Thoracic aorta (tissue), 2 donors: ENCODE measurements around the gene HOGA1. TPM values are rescaled to one million over a fixed set of nuclear protein-coding genes. Genes with fewer than 3 reads are reported as not detected.

Experiments used
- ATAC-seq: fragments of 150-250 bp; one replicate; pipeline ENCODE4 v1.8.0; 2017; ENCODE audit warnings: low read depth; ENCODE audit not compliant: insufficient number of reproducible peaks, low FRiP score
- DNase-seq: peaks from one replicate; pipeline ENCODE4 v3.0.0-alpha.2; 2020; ENCODE audit warnings: low spot score
- H3K27ac ChIP-seq, 2 donors: fragments of 200-600 bp; sonication (generic); 1 replicate in 1 of 2; 2 replicates in 1 of 2; pipeline ENCODE4 v1.5.1; 2016; ENCODE audit warnings: mild to moderate bottlenecking in 2 of 2, moderate library complexity in 2 of 2
- H3K27me3 ChIP-seq: fragments of 200-600 bp; sonication (generic); replicated peaks from 2 replicates; pipeline ENCODE4 v1.6.0; 2016; ENCODE audit warnings: mild to moderate bottlenecking; ENCODE audit not compliant: insufficient read depth
- H3K36me3 ChIP-seq: fragments of 200-600 bp; sonication (generic); one replicate; pipeline ENCODE4 v1.5.1; 2016
- H3K4me1 ChIP-seq, 2 donors: fragments of 200-600 bp; sonication (generic); 1 replicate in 1 of 2; 2 replicates in 1 of 2; pipeline versions ENCODE4 v1.5.1 to v1.6.0; 2016; ENCODE audit warnings: low read depth in 2 of 2, mild to moderate bottlenecking in 1 of 2; ENCODE audit not compliant: control insufficient read depth in 1 of 2
- H3K4me3 ChIP-seq: fragments of 200-600 bp; sonication (generic); 2 replicates; pipeline ENCODE4 v1.5.1; 2016; ENCODE audit warnings: mild to moderate bottlenecking
- H3K9me3 ChIP-seq: fragments of 200-600 bp; sonication (generic); 2 replicates; pipeline ENCODE4 v1.5.1; 2016
- CTCF ChIP-seq: fragments of 200-600 bp; sonication (generic); IDR thresholded peaks from one replicate; pipeline ENCODE4 v1.5.1; 2019; ENCODE audit warnings: antibody characterized with exemption
- total RNA-seq, 2 donors: library from RNA; depleted of rRNA; stranded (reverse); fragments of >200 nt; gene quantifications; one replicate each; pipeline versions ENCODE4 v1.1.0 to v1.2.3, GENCODE V29; 2016

Gene HOGA1
- total RNA-seq, 2 donors from 2014 or later: 7.0 to 12.3 TPM

DNA sequence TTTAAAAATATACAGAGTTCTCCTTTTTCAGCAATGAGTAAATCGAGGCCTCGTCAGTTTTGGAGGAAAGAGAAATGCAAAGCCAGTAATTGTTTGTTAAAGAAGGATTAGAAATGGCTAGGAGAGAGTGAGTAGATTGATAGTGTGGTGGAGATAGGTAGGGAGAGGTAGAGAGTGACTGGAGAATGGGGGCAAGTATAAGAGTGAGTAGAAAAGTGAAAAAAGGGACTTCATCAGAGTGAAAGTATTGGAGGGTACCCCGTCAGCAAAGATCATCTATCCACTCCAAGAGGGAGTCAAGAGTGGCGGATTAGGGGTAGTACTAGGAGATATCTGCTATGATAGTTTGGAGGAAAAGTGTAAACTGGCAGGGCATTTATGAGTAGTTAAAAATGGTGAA, 20.9 kb upstream of the HOGA1 start:
- Histone ChIP-seq H3K36me3 (no peaks in the 10 kb centered on the region), H3K27me3 (no peaks in the 10 kb centered on the region), H3K9me3 (no peaks in the 10 kb centered on the region), H3K4me3 (no peak overlapping the region), H3K27ac (no peak overlapping the region), H3K4me1 (no peaks in the 10 kb centered on the region)
- no peak for ATAC-seq
- DNase-seq: no peak
- TF ChIP-seq CTCF: no peak

DNA sequence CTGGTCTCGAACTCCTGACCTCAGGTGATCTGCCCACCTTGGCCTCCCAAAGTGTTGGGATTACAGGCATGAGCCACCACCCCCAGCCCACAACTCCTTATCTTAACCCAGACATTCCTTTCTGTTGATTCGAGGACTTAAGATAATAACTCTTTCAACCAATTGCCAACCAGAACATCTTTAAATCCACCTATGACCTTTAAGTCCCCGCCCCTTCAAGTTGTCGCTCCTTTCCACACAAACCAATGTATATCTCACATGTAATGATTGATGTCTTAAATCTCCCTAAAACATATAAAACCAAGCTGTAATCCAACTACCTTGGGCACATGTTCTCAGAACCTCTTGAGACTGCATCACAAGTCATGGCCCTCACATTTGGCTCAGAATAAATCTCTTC, 19.4 kb upstream of the HOGA1 start:
- TF ChIP-seq CTCF: no peak
- H3K4me3 ChIP-seq: no peak overlapping the region
- no peaks in the 10 kb centered on the region for H3K4me1 ChIP-seq

DNA sequence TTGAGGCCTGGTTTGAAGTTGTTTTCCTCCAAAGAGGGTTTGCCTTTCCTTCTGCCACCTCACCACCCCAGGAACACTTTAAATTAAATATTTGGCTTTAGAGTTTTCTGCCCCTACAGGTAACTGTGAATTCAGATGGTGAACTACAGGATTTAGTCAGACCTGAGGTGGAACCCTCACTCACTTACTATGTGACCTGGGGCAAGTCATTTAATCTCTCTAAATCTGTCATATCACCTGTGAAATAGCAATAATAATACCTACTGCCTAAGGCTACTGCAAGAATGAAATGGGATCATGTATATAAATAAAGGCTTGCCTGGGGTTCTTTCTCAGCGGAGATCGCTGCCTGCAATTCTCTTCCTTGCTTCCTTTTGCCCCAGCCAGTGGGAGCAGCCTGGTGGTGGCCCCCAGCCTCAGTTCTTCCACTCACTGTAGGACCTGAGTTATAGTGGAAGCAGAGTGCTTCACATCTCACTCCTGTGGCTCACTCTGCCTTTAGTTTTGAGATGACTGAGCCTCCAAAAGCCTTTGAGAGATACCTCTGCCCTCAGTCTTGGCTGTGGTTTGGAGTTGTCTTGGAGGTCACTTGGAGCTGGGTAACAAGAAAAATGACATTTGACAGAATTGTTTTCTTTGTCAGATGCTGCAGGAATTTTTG, 17.7 kb upstream of the HOGA1 start:
- Histone ChIP-seq H3K4me3 (no peak overlapping the region), H3K27me3 (no peaks in the 10 kb centered on the region), H3K4me1 (no peaks in the 10 kb centered on the region), H3K36me3 (peaks cover 15% of the 10 kb centered on the region), H3K27ac (no peak overlapping the region), H3K9me3 (no peaks in the 10 kb centered on the region)
- no peak for TF ChIP-seq CTCF
- ATAC-seq (no peak), DNase-seq (no peak)

More for the DNA sequence above, 19.4 kb upstream of the HOGA1 start:
- DNase-seq (no peak), ATAC-seq (no peak)
- Histone ChIP-seq H3K9me3 (no peaks in the 10 kb centered on the region), H3K27me3 (no peaks in the 10 kb centered on the region), H3K27ac (no peak overlapping the region), H3K36me3 (peaks cover 5% of the 10 kb centered on the region)

DNA sequence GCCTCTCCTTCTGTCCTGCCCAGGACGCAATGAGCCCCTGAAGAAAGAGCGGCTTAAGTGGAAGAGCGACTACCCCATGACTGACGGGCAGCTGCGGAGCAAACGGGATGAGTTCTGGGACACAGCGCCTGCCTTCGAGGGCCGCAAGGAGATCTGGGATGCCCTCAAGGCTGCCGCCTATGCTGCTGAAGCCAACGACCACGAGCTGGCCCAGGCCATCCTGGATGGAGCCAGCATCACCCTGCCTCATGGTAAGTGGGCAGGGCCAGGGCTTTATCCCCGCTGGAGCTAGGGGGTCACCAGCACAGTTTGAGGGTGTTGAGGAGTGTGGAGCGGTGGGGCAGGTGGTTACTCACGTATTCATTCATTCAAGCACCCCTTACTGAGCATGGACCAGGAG, 16.3 kb upstream of the HOGA1 start:
- Histone ChIP-seq H3K9me3 (no peaks in the 10 kb centered on the region), H3K4me1 (peaks cover 6 to 12% of the 10 kb centered on the region in 2 donors), H3K4me3 (no peak overlapping the region), H3K27ac (no peak overlapping the region), H3K36me3 (peaks cover 15% of the 10 kb centered on the region), H3K27me3 (no peaks in the 10 kb centered on the region)
- no peak for ATAC-seq
- DNase-seq: no peak
- TF ChIP-seq CTCF: no peak

DNA sequence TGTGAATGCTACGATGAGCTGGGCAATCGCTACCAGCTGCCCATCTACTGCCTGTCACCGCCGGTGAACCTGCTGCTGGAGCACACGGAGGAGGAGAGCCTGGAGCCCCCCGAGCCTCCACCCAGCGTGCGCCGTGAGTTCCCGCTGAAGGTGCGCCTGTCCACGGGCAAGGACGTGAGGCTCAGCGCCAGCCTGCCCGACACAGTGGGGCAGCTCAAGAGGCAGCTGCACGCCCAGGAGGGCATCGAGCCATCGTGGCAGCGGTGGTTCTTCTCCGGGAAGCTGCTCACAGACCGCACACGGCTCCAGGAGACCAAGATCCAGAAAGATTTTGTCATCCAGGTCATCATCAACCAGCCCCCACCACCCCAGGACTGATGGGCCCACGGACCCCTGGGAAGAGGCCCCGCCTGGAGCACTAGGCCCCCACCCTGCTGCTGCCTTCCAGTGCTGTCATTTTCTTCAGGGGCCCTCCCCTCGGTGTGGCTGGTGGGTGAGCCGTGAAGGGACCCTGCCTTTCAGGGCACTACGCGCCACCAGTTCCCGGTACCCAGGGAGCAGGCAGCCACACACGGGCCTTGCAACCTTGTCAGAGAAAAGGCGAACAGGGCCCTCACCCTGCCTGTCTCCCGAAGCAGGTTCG, 13.9 kb upstream of the HOGA1 start:
- ATAC-seq: no peak
- H3K4me3 ChIP-seq: no peak overlapping the region
- TF ChIP-seq CTCF: no peak
- no peaks in the 10 kb centered on the region for H3K9me3 ChIP-seq
- no peak for DNase-seq
- H3K27me3 ChIP-seq: no peaks in the 10 kb centered on the region
- H3K4me1 ChIP-seq: peaks cover 15 to 26% of the 10 kb centered on the region in 2 donors
- H3K36me3 ChIP-seq: peaks cover 15% of the 10 kb centered on the region
- H3K27ac ChIP-seq: no peak overlapping the region
